HepG2 (cell line): ENCODE results near the gene TARBP2. TPM values are rescaled to one million over a fixed set of nuclear protein-coding genes. Genes with fewer than 3 reads are reported as not detected.

Experiments used
- AGO1 ChIP-seq: fragments of 200-400 bp; formaldehyde crosslinking; IDR thresholded peaks from 2 replicates; pipeline ENCODE4 v1.6.1; 2017; ENCODE audit warnings: mild to moderate bottlenecking, low read depth, low read length, moderate library complexity; ENCODE audit not compliant: poor library complexity, severe bottlenecking
- CBFB ChIP-seq: sonication (generic); formaldehyde crosslinking; IDR thresholded peaks from 2 replicates; pipeline ENCODE4 v1.4.0; 2020; ENCODE audit warnings: missing genetic modification reagents
- DR1 ChIP-seq: sonication (generic); formaldehyde crosslinking; IDR thresholded peaks from 2 replicates; pipeline ENCODE4 v1.8.0; 2021; ENCODE audit warnings: mild to moderate bottlenecking, missing genetic modification reagents, inconsistent platforms
- HNRNPL ChIP-seq: fragments of 200-400 bp; formaldehyde crosslinking; IDR thresholded peaks from 2 replicates; pipeline ENCODE4 v1.6.1; 2017; ENCODE audit warnings: mild to moderate bottlenecking, low read depth, low read length
- IRX3 ChIP-seq: sonication (generic); formaldehyde crosslinking; IDR thresholded peaks from 2 replicates; pipeline ENCODE4 v1.8.1; 2023; ENCODE audit warnings: mild to moderate bottlenecking, low read depth, missing genetic modification reagents, borderline replicate concordance
- MED1 ChIP-seq: sonication (generic); formaldehyde crosslinking; IDR thresholded peaks from 2 replicates; pipeline ENCODE4 v1.4.0; 2020; ENCODE audit warnings: missing genetic modification reagents
- NFE2L1 ChIP-seq: sonication (generic); formaldehyde crosslinking; IDR thresholded peaks from 2 replicates; pipeline ENCODE4 v1.4.0; 2020; ENCODE audit warnings: missing genetic modification reagents, mild to moderate bottlenecking, borderline replicate concordance
- U2AF2 ChIP-seq: fragments of 200-400 bp; formaldehyde crosslinking; IDR thresholded peaks from 2 replicates; pipeline ENCODE4 v1.6.1; 2017; ENCODE audit warnings: low read depth, mild to moderate bottlenecking, low read length
- ZFP82 ChIP-seq: sonication (generic); formaldehyde crosslinking; IDR thresholded peaks from 2 replicates; pipeline ENCODE4 v1.5.1; 2020; ENCODE audit warnings: mild to moderate bottlenecking, missing genetic modification reagents, borderline replicate concordance
- ZNF20 ChIP-seq: sonication (generic); formaldehyde crosslinking; IDR thresholded peaks from 2 replicates; pipeline ENCODE4 v1.4.0; 2020; ENCODE audit warnings: mild to moderate bottlenecking, moderate library complexity, missing genetic modification reagents
- ZNF432 ChIP-seq: sonication (generic); formaldehyde crosslinking; IDR thresholded peaks from 2 replicates; pipeline ENCODE4 v1.5.0; 2020; ENCODE audit warnings: missing genetic modification reagents, mild to moderate bottlenecking, borderline replicate concordance
- ZNF496 ChIP-seq: sonication (generic); formaldehyde crosslinking; IDR thresholded peaks from 2 replicates; pipeline ENCODE4 v1.8.1; 2023; ENCODE audit warnings: mild to moderate bottlenecking, moderate library complexity, missing genetic modification reagents; ENCODE audit not compliant: insufficient replicate concordance
- ZNF576 ChIP-seq: sonication (generic); formaldehyde crosslinking; IDR thresholded peaks from 2 replicates; pipeline ENCODE4 v1.4.0; 2020; ENCODE audit warnings: mild to moderate bottlenecking, missing genetic modification reagents
- ZNF672 ChIP-seq: sonication (generic); formaldehyde crosslinking; IDR thresholded peaks from 2 replicates; pipeline ENCODE4 v1.8.1; 2022; ENCODE audit warnings: missing genetic modification reagents
- ZNF687 ChIP-seq: sonication (generic); formaldehyde crosslinking; IDR thresholded peaks from 2 replicates; pipeline ENCODE4 v1.5.1; 2020; ENCODE audit warnings: mild to moderate bottlenecking, missing genetic modification reagents, moderate library complexity
- ZNF839 ChIP-seq: sonication (generic); formaldehyde crosslinking; IDR thresholded peaks from 2 replicates; pipeline ENCODE4 v1.4.0; 2020; ENCODE audit warnings: missing genetic modification reagents, mild to moderate bottlenecking, borderline replicate concordance
- polyA plus RNA-seq, 8 experiments: library from polyadenylated mRNA; depleted of rRNA in 3 of 8; stranded (reverse) in 7 of 8; unstranded in 1 of 8; fragments of >200 nt; fragmentation: Illumina TruSeq in 4 of 8; extraction: Trizol in 4 of 8; gene quantifications; 2 replicates each; pipeline versions ENCODE4 v1.2.1 to v1.2.3, GENCODE V29; 2011 to 2016; ENCODE audit warnings: low read depth in 4 of 8, missing spikeins in 1 of 8, mixed read lengths in 1 of 8; ENCODE audit not compliant: insufficient read depth in 1 of 8
- total RNA-seq, 5 experiments: library from RNA; depleted of rRNA; stranded (reverse); fragments of >200 nt; fragmentation: Illumina TruSeq; extraction: Trizol; gene quantifications; 2 replicates each; pipeline ENCODE4 v1.2.3, GENCODE V29; 2016; ENCODE audit warnings: low read depth in 1 of 5
- TF ChIP-seq, protein P1 (sequence below): IDR thresholded peaks from 2 replicates; pipeline ENCODE4 v1.6.1; 2016
- TF ChIP-seq, protein P2 (sequence below): sonication (generic); formaldehyde crosslinking; IDR thresholded peaks from 2 replicates; pipeline ENCODE4 v1.4.0; 2020; ENCODE audit warnings: missing genetic modification reagents, borderline replicate concordance
- TF ChIP-seq, protein P3 (sequence below): sonication (generic); formaldehyde crosslinking; IDR thresholded peaks from 2 replicates; pipeline ENCODE4 v1.8.0; 2022; ENCODE audit warnings: missing genetic modification reagents, mild to moderate bottlenecking, moderate library complexity, borderline replicate concordance

TARBP2 gene
- total and polyA plus RNA-seq, 2 of the 13 experiments (the other 11 are each of a cell fraction or from before 2014, with no cell fraction given) = 47.0 to 55.5 TPM

GRCh38 chr12:53538209-53538689 lies 37.2 kb downstream of the TARBP2 start (continued):
- no peak for TF ChIP-seq ZNF687 (CRISPR knock-in tag)
- TF ChIP-seq, protein P1, sequence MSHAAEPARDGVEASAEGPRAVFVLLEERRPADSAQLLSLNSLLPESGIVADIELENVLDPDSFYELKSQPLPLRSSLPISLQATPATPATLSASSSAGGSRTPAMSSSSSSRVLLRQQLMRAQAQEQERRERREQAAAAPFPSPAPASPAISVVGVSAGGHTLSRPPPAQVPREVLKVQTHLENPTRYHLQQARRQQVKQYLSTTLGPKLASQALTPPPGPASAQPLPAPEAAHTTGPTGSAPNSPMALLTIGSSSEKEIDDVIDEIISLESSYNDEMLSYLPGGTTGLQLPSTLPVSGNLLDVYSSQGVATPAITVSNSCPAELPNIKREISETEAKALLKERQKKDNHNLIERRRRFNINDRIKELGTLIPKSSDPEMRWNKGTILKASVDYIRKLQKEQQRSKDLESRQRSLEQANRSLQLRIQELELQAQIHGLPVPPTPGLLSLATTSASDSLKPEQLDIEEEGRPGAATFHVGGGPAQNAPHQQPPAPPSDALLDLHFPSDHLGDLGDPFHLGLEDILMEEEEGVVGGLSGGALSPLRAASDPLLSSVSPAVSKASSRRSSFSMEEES (CRISPR knock-in tag) = peak; percentile 50; the same call in 1 of the 2 replicates
- TF ChIP-seq, protein P2, sequence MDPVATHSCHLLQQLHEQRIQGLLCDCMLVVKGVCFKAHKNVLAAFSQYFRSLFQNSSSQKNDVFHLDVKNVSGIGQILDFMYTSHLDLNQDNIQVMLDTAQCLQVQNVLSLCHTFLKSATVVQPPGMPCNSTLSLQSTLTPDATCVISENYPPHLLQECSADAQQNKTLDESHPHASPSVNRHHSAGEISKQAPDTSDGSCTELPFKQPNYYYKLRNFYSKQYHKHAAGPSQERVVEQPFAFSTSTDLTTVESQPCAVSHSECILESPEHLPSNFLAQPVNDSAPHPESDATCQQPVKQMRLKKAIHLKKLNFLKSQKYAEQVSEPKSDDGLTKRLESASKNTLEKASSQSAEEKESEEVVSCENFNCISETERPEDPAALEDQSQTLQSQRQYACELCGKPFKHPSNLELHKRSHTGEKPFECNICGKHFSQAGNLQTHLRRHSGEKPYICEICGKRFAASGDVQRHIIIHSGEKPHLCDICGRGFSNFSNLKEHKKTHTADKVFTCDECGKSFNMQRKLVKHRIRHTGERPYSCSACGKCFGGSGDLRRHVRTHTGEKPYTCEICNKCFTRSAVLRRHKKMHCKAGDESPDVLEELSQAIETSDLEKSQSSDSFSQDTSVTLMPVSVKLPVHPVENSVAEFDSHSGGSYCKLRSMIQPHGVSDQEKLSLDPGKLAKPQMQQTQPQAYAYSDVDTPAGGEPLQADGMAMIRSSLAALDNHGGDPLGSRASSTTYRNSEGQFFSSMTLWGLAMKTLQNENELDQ (CRISPR knock-in tag) = no peak
- no peak for TF ChIP-seq ZNF839 (CRISPR knock-in tag)
- no peak for TF ChIP-seq ZNF496 (CRISPR knock-in tag)
- TF ChIP-seq ZNF672 (CRISPR knock-in tag) = no peak
- no peak for TF ChIP-seq AGO1
- no peak for TF ChIP-seq NFE2L1 (CRISPR knock-in tag)
- TF ChIP-seq MED1 (CRISPR knock-in tag) = peak; percentile 86
- TF ChIP-seq ZNF20 (CRISPR knock-in tag) = no peak
- TF ChIP-seq, protein P3, sequence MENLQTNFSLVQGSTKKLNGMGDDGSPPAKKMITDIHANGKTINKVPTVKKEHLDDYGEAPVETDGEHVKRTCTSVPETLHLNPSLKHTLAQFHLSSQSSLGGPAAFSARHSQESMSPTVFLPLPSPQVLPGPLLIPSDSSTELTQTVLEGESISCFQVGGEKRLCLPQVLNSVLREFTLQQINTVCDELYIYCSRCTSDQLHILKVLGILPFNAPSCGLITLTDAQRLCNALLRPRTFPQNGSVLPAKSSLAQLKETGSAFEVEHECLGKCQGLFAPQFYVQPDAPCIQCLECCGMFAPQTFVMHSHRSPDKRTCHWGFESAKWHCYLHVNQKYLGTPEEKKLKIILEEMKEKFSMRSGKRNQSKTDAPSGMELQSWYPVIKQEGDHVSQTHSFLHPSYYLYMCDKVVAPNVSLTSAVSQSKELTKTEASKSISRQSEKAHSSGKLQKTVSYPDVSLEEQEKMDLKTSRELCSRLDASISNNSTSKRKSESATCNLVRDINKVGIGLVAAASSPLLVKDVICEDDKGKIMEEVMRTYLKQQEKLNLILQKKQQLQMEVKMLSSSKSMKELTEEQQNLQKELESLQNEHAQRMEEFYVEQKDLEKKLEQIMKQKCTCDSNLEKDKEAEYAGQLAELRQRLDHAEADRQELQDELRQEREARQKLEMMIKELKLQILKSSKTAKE (CRISPR knock-in tag) = peak; percentile 94
- no peak for TF ChIP-seq HNRNPL
- 0 out of 2 replicates have a peak, but pooled peaks have one; percentile 28 for TF ChIP-seq CBFB (CRISPR knock-in tag)
- TF ChIP-seq DR1 = no peak
- TF ChIP-seq IRX3 (CRISPR knock-in tag) = no peak
- TF ChIP-seq ZNF576 (CRISPR knock-in tag) = no peak
- TF ChIP-seq ZNF432 (CRISPR knock-in tag) = no peak
- no peak for TF ChIP-seq U2AF2
- TF ChIP-seq ZFP82 (CRISPR knock-in tag) = no peak
